ENCODE results near the gene TMEM217.

TMEM217 gene

GRCh38 chr6:37170273-37171200 is 87.4 kb downstream of the TMEM217 start:
- peak; percentile 57 for DNase-seq (ENCODE audit: low read depth)
- peaks cover 36% of the 10 kb centered on the region for H3K4me1 ChIP-seq (ENCODE audit: control insufficient read depth, insufficient read depth, low read length)
- H3K27me3 ChIP-seq (replicated peaks; ENCODE audit: control insufficient read depth, insufficient read depth, low read length): no peaks in the 10 kb centered on the region
- peaks cover 42% of the 10 kb centered on the region for H3K36me3 ChIP-seq (ENCODE audit: control insufficient read depth, insufficient read depth, low read length, severe bottlenecking)
- peak overlapping the region; percentile 94 for H3K4me3 ChIP-seq (ENCODE audit: low read length)
- peak overlapping the region; percentile 98 for H3K9ac ChIP-seq (ENCODE audit: low read length)
- H3K9me3 ChIP-seq (ENCODE audit: control insufficient read depth, low read length): no peaks in the 10 kb centered on the region

DNA sequence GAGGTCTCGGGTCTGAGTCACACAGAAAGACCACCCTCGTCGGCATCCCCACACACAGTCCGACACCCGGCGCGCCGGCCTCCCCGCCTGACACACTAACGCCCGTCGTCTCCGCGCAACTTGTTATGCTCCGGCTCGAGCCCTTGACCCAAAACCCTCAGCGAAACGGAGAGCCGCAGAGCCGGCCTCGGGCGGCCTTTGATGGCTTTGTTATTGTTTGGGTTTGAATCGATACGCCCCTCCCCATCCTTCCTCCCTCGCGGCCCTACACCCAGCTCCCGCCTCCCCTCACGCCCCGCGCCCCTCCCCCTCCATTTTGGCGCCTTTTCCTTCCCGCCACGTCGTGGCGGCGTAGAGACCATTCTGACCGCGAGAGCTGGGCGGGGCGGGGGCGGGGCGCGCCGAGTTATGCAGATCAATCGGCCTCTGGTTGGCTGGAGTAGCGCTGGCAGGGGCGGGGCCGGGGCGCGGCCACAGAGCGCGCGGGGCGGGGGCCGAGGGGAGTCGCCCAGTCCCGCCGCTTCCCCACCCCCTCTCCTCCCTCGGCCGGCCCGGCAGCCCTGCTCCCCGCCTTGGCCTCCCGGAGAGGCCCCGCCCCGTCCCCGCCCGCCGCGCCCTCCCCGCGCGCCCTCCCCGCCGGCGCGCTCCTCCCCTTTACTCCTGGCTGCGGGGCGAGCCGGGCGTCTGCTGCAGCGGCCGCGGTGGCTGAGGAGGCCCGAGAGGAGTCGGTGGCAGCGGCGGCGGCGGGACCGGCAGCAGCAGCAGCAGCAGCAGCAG is 88.3 kb downstream of the TMEM217 start, which contains the start of gene PIM1:
TSS of gene PIM1 (plus strand) at position 657 of the 777 bp plus-strand sequence. CDS start 424 bp downstream, outside the sequence.
- H3K36me3 ChIP-seq (ENCODE audit: control insufficient read depth, insufficient read depth, low read length, severe bottlenecking): peaks cover 34% of the 10 kb centered on the region
- H3K9ac ChIP-seq (ENCODE audit: low read length): peak within 1 kb of the TSS; percentile 98
- peaks cover 36% of the 10 kb centered on the region for H3K4me1 ChIP-seq (ENCODE audit: control insufficient read depth, insufficient read depth, low read length)
- peak within 1 kb of the TSS; percentile 94 for H3K4me3 ChIP-seq (ENCODE audit: low read length)
- peak; percentile 99 for DNase-seq (ENCODE audit: low read depth)
- no peaks in the 10 kb centered on the region for H3K27me3 ChIP-seq (replicated peaks; ENCODE audit: control insufficient read depth, insufficient read depth, low read length)
- no peaks in the 10 kb centered on the region for H3K9me3 ChIP-seq (ENCODE audit: control insufficient read depth, low read length)

DNA sequence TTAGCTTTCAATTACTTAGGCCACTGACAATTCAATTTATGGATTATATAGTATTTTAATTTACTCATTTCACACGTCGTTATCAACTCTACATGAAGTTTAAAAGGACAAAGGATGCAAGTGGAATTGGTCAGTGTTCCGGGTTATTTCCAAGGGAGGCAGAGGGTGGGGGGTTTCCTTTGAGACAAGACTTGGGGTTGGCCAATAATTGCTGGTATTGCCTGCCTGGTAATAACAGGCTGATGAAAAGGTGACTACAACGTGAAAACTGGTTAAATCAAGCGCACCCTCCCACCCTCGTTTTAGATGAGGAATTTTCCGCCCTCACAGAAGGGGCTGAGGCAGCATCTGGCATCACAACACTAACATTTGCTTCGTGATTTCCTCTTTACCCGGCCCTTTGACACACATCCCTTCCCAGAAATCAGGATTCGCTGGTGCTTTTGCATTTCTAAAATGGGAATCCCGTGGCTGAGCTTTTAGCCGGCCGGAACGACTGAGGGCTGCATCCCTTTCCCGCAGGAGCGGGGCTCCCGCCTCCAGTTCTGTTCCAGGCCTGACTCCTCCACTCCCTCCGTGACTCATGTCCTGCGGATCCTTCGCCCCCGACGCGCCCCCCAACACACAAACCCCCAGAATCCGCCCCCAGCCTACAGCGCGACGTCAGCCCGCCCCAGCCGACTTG is 89.0 kb downstream of the TMEM217 start:
- peak overlapping the region; percentile 90 for H3K9ac ChIP-seq (ENCODE audit: low read length)
- peaks cover 26% of the 10 kb centered on the region for H3K36me3 ChIP-seq (ENCODE audit: control insufficient read depth, insufficient read depth, low read length, severe bottlenecking)
- H3K9me3 ChIP-seq (ENCODE audit: control insufficient read depth, low read length): no peaks in the 10 kb centered on the region
- peaks cover 31% of the 10 kb centered on the region for H3K4me1 ChIP-seq (ENCODE audit: control insufficient read depth, insufficient read depth, low read length)
- no peaks in the 10 kb centered on the region for H3K27me3 ChIP-seq (replicated peaks; ENCODE audit: control insufficient read depth, insufficient read depth, low read length)
- DNase-seq (ENCODE audit: low read depth): peak; percentile 88
- peak overlapping the region; percentile 84 for H3K4me3 ChIP-seq (ENCODE audit: low read length)

DNA sequence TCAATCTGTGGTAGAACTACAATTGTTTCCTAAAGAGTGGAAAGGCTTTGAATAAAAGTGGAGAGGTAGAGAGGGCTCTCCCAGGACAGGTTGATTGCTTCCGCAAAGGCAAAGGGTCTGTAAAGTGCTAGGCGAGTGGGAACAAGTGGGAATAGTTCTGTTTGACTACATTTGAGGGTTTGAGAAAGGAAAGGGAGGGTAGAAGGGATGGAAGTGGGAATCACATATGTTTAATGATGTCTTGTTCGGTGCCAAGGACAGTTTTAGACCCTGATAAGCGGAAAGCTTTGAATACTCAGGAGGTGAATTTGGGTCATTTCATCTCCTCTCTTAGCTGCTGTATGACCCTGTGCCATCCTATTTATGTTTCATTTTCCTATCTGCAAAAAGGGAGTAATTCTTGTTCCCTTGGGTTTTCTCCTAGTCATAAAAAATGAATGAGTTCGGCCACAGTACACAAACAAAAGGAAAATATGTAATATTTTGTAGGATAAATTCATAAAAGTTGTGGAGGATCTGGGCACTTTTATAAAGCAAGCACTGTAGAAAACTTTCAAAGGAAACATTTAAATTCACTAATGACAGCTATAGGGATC is 89.7 kb downstream of the TMEM217 start:
- peaks cover 24% of the 10 kb centered on the region for H3K4me1 ChIP-seq (ENCODE audit: control insufficient read depth, insufficient read depth, low read length)
- H3K27me3 ChIP-seq (replicated peaks; ENCODE audit: control insufficient read depth, insufficient read depth, low read length): no peaks in the 10 kb centered on the region
- H3K9ac ChIP-seq (ENCODE audit: low read length): peak overlapping the region; percentile 90
- peaks cover 19% of the 10 kb centered on the region for H3K36me3 ChIP-seq (ENCODE audit: control insufficient read depth, insufficient read depth, low read length, severe bottlenecking)
- no peak for DNase-seq (ENCODE audit: low read depth)
- H3K4me3 ChIP-seq (ENCODE audit: low read length): peak overlapping the region; percentile 84
- H3K9me3 ChIP-seq (ENCODE audit: control insufficient read depth, low read length): no peaks in the 10 kb centered on the region

DNA sequence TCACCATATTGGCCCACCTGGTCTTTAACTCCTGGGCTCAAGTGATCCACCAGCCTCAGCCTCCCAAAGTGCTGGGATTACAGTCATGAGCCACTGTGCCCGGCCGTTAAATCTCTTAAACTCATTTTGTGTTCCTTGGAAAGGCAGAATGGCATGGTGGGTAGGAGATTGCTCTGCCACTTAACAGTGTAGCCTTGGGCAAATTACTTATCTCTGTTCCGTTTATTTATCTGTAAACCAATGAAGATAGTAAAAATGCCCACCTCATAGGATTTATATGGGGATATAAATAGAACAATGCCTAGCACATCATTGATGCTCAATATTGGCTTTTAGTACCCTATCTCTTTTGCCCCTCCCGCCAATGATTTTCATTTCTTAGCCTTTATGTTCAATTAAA is 95.2 kb downstream of the TMEM217 start:
- Histone ChIP-seq H3K4me3 (ENCODE audit: low read length) (no peak overlapping the region), H3K9ac (ENCODE audit: low read length) (no peak overlapping the region), H3K27me3 (replicated peaks; ENCODE audit: control insufficient read depth, insufficient read depth, low read length) (no peaks in the 10 kb centered on the region), H3K9me3 (ENCODE audit: control insufficient read depth, low read length) (no peaks in the 10 kb centered on the region), H3K4me1 (ENCODE audit: control insufficient read depth, insufficient read depth, low read length) (peaks cover 13% of the 10 kb centered on the region), H3K36me3 (ENCODE audit: control insufficient read depth, insufficient read depth, low read length, severe bottlenecking) (no peaks in the 10 kb centered on the region)
- no peak for DNase-seq (ENCODE audit: low read depth)
